A549 (cell line): ENCODE measurements around the gene SMARCAL1. TPM values are rescaled to one million over a fixed set of nuclear protein-coding genes. Genes with fewer than 3 reads are reported as not detected.

Experiments
- ATAC-seq, 2 experiments: fragments of 200-7000 bp in 1 of 2; fragments of >200 bp in 1 of 2; cut with Nextera tagmentation in 1 of 2; cut with Tn5 transposase in 1 of 2; 3 replicates each; pipeline versions ENCODE4 v1.8.0 to v1.9.1; 2018 to 2020; ENCODE audit warnings: mild to moderate bottlenecking in 1 of 2, moderate library complexity in 1 of 2
- CTCF ChIA-PET: fragments of 300-600 bp; sonication (Branson Sonifier 250); formaldehyde crosslinking; extraction: SDS; loops from one replicate; lab custom pipeline; 2021; ENCODE audit warnings: antibody characterized with exemption, inconsistent platforms; lab: Yijun Ruan, JAX
- POLR2A ChIA-PET: fragments of 350-600 bp; formaldehyde crosslinking; extraction: SDS; loops from one replicate; lab custom pipeline; 2021; ENCODE audit warnings: antibody characterized with exemption, inconsistent platforms; lab: Yijun Ruan, JAX
- DNase-seq, 2 experiments: peaks; one replicate each; pipeline versions ENCODE4 v3.0.0 to v3.0.0-alpha.2; 2011 to 2016; ENCODE audit warnings: low read depth in 1 of 2, low spot score in 1 of 2
- FAIRE-seq: peaks from 2 replicates; lab custom pipeline; 2011; peaks lifted over from hg19 to GRCh38; lab: Jason Lieb, UNC
- H3K27ac ChIP-seq, 2 experiments: fragments of >200 bp; sonication (Bioruptor Twin); formaldehyde crosslinking; 3 replicates each; pipeline ENCODE4 v1.5.1; 2016 to 2017
- H3K4me1 ChIP-seq: fragments of >200 bp; sonication (Bioruptor Twin); formaldehyde crosslinking; 3 replicates; pipeline ENCODE4 v1.6.1; 2016
- H3K4me2 ChIP-seq: fragments of >200 bp; sonication (Bioruptor Twin); formaldehyde crosslinking; 3 replicates; pipeline ENCODE4 v1.6.1; 2016
- H3K4me3 ChIP-seq: fragments of >200 bp; sonication (Bioruptor Twin); formaldehyde crosslinking; 3 replicates; pipeline ENCODE4 v1.5.1; 2016
- H3K9me3 ChIP-seq: fragments of >200 bp; sonication (Bioruptor Twin); formaldehyde crosslinking; 3 replicates; pipeline ENCODE4 v1.6.1; 2016
- CEBPB ChIP-seq, 2 experiments: fragments of >200 bp in 1 of 2; sonication (Bioruptor Twin) in 1 of 2; formaldehyde crosslinking in 1 of 2; IDR thresholded peaks; 2 replicates each; pipeline ENCODE4 v1.6.1; 2012 to 2016
- EHF ChIP-seq: fragments of 250-450 bp; sonication (Bioruptor Pico); IDR thresholded peaks from 2 replicates; pipeline ENCODE4 v1.5.0; 2020; ENCODE audit warnings: mild to moderate bottlenecking
- EHMT2 ChIP-seq: fragments of 200-600 bp; sonication (generic); IDR thresholded peaks from 2 replicates; pipeline ENCODE4 v1.6.1; 2016; ENCODE audit warnings: antibody characterized with exemption, low read depth, mild to moderate bottlenecking, moderate library complexity
- FOSL2 ChIP-seq, 2 experiments: fragments of 450-650 bp in 1 of 2; fragments of >200 bp in 1 of 2; sonication (Bioruptor Twin) in 1 of 2; formaldehyde crosslinking; IDR thresholded peaks; 2 replicates each; pipeline versions ENCODE4 v1.5.0 to v1.6.1; 2016 to 2020; ENCODE audit warnings: mild to moderate bottlenecking in 1 of 2, moderate library complexity in 1 of 2
- FOXS1 ChIP-seq: fragments of 250-450 bp; sonication (Bioruptor Pico); IDR thresholded peaks from 2 replicates; pipeline ENCODE4 v1.5.0; 2020; ENCODE audit warnings: mild to moderate bottlenecking, moderate library complexity
- HOXA7 ChIP-seq: fragments of 250-450 bp; sonication (Bioruptor Pico); IDR thresholded peaks from 2 replicates; pipeline ENCODE4 v1.5.0; 2020; ENCODE audit warnings: mild to moderate bottlenecking, moderate library complexity
- HOXB5 ChIP-seq: fragments of 250-450 bp; sonication (Bioruptor Pico); IDR thresholded peaks from 2 replicates; pipeline ENCODE4 v1.5.0; 2020; ENCODE audit warnings: mild to moderate bottlenecking, moderate library complexity
- JUN ChIP-seq, 2 experiments: fragments of >200 bp; sonication (Bioruptor Twin); formaldehyde crosslinking; IDR thresholded peaks; 2 replicates in 1 of 2; 3 replicates in 1 of 2; pipeline ENCODE4 v1.6.1; 2016 to 2017
- KDM5A ChIP-seq: fragments of 200-600 bp; sonication (generic); IDR thresholded peaks from 2 replicates; pipeline ENCODE4 v1.6.1; 2016; ENCODE audit warnings: antibody characterized with exemption, mild to moderate bottlenecking
- MAFK ChIP-seq: fragments of 450-650 bp; IDR thresholded peaks from 2 replicates; pipeline ENCODE4 v1.6.1; 2014; ENCODE audit not compliant: partially characterized antibody
- PHF8 ChIP-seq: fragments of 200-600 bp; sonication (generic); IDR thresholded peaks from 2 replicates; pipeline ENCODE4 v1.6.1; 2016; ENCODE audit warnings: low read depth, mild to moderate bottlenecking, antibody characterized with exemption, moderate library complexity, borderline replicate concordance
- POLR2A ChIP-seq: IDR thresholded peaks from 2 replicates; pipeline ENCODE4 v1.6.1; 2012; ENCODE audit warnings: mild to moderate bottlenecking, low read length
- POLR2AphosphoS2 ChIP-seq: conservative IDR thresholded peaks from 2 replicates; pipeline ENCODE4 v1.6.1; 2012; ENCODE audit warnings: low read length, improper control_type of control experiment, inconsistent platforms
- RAD21 ChIP-seq, 2 experiments: fragments of >200 bp in 1 of 2; sonication (Bioruptor Twin) in 1 of 2; formaldehyde crosslinking in 1 of 2; IDR thresholded peaks in 1 of 2; conservative IDR thresholded peaks in 1 of 2; 2 replicates in 1 of 2; 3 replicates in 1 of 2; pipeline ENCODE4 v1.6.1; 2012 to 2018; ENCODE audit warnings: inconsistent platforms in 1 of 2
- RARB ChIP-seq: fragments of 250-450 bp; sonication (Bioruptor Pico); IDR thresholded peaks from 2 replicates; pipeline ENCODE4 v1.8.0; 2021; ENCODE audit warnings: mild to moderate bottlenecking, moderate library complexity
- RCOR1 ChIP-seq: fragments of 150-350 bp; IDR thresholded peaks from 2 replicates; pipeline ENCODE4 v1.6.1; 2014; ENCODE audit warnings: antibody characterized with exemption, low read length, low read depth
- RNF2 ChIP-seq: fragments of 200-600 bp; sonication (generic); IDR thresholded peaks from 2 replicates; pipeline ENCODE4 v1.6.1; 2016; ENCODE audit warnings: low read depth, mild to moderate bottlenecking, antibody characterized with exemption, moderate library complexity, borderline replicate concordance
- TFCP2L1 ChIP-seq: fragments of 250-450 bp; sonication (Bioruptor Pico); IDR thresholded peaks from 2 replicates; pipeline ENCODE4 v1.5.0; 2021; ENCODE audit warnings: mild to moderate bottlenecking
- ZC3H11A ChIP-seq: fragments of 450-650 bp; IDR thresholded peaks from 2 replicates; pipeline ENCODE4 v1.6.1; 2014; ENCODE audit warnings: antibody characterized with exemption, mild to moderate bottlenecking
- WGBS: methylation state at CpG from one replicate; pipeline ENCODE4 v1.1.6; 2017; ENCODE audit errors: missing lambda C conversion rate; 5-methylcytosine and 5-hydroxymethylcytosine counted together
- polyA plus RNA-seq, 4 experiments: library from polyadenylated mRNA; depleted of rRNA in 3 of 4; stranded (reverse); fragments of >200 nt; fragmentation: RNase III in 1 of 4; extraction: RNeasy Plus Mini Kit Qiagen cat#74134 plus additional on column Dnase treatment in 1 of 4; gene quantifications; 2 replicates in 3 of 4; 3 replicates in 1 of 4; pipeline ENCODE4 v1.2.3, GENCODE V29; 2011 to 2017
- TF ChIP-seq, protein P1 (sequence below): fragments of >200 bp; sonication (Bioruptor Twin); formaldehyde crosslinking; IDR thresholded peaks from 3 replicates; pipeline ENCODE4 v1.6.1; 2016
- TF ChIP-seq, protein P2 (sequence below): fragments of >200 bp; sonication (Bioruptor Twin); formaldehyde crosslinking; IDR thresholded peaks from 3 replicates; pipeline ENCODE4 v1.5.1; 2016
- TF ChIP-seq, protein P3 (sequence below): IDR thresholded peaks from 2 replicates; pipeline ENCODE4 v1.6.1; 2012

The SMARCAL1 gene
- polyA plus RNA-seq, 2 of the 4 experiments (the other 2 are of a cell fraction), result 18.4 to 28.7 TPM

DNA sequence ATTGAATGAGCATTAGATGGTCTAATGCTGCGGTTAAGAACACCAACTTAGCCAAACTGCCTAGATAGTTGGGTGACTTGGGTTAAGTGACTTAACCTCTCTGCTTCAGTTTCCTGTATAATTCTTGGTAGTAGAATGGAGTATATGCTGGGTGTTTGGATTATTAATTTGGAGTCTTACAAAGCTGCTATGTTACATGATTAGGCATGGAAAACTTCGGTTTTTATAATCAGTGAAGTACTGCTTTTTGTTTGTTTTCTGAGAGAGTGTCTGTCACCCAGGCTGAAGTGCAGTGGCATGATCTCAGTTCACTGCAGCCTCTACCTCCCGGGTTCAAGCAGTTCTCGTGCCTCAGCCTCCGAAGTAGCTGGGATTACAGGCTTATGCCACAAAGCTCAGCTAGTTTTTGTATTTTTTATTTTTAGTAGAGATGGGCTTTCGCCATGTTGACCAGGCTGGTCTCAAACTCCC is 90.9 kb downstream of the SMARCAL1 start:
- Histone ChIP-seq H3K4me2 (peak overlapping the region; percentile 91; the same call in 2 of the 3 replicates), H3K27ac (0 out of 6 replicates have a peak overlapping the region, but pooled peaks of 1 of the 2 experiments have one; percentile 15), H3K4me1 (peaks cover 35% of the 10 kb centered on the region), H3K4me3 (no peak overlapping the region), H3K9me3 (no peaks in the 10 kb centered on the region)
- FAIRE-seq, result no peak
- 85% methylated on average over 6 of the region's 6 CpGs for WGBS
- no peak for DNase-seq
- POLR2A ChIA-PET, result no interaction called here
- ATAC-seq, result no peak
- CTCF ChIA-PET, result no interaction called here
- peak; percentile 7; the same call in 1 of the 2 replicates for TF ChIP-seq POLR2AphosphoS2
- TF ChIP-seq FOXS1 (CRISPR knock-in tag), result no peak
- TF ChIP-seq ZC3H11A, result no peak
- TF ChIP-seq EHF (CRISPR knock-in tag), result no peak
- TF ChIP-seq CEBPB (IDR thresholded peaks at IDR 0.05), result no peak
- TF ChIP-seq, protein P1, sequence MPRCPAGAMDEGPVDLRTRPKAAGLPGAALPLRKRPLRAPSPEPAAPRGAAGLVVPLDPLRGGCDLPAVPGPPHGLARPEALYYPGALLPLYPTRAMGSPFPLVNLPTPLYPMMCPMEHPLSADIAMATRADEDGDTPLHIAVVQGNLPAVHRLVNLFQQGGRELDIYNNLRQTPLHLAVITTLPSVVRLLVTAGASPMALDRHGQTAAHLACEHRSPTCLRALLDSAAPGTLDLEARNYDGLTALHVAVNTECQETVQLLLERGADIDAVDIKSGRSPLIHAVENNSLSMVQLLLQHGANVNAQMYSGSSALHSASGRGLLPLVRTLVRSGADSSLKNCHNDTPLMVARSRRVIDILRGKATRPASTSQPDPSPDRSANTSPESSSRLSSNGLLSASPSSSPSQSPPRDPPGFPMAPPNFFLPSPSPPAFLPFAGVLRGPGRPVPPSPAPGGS, result no peak
- no peak for TF ChIP-seq PHF8
- TF ChIP-seq, protein P2, sequence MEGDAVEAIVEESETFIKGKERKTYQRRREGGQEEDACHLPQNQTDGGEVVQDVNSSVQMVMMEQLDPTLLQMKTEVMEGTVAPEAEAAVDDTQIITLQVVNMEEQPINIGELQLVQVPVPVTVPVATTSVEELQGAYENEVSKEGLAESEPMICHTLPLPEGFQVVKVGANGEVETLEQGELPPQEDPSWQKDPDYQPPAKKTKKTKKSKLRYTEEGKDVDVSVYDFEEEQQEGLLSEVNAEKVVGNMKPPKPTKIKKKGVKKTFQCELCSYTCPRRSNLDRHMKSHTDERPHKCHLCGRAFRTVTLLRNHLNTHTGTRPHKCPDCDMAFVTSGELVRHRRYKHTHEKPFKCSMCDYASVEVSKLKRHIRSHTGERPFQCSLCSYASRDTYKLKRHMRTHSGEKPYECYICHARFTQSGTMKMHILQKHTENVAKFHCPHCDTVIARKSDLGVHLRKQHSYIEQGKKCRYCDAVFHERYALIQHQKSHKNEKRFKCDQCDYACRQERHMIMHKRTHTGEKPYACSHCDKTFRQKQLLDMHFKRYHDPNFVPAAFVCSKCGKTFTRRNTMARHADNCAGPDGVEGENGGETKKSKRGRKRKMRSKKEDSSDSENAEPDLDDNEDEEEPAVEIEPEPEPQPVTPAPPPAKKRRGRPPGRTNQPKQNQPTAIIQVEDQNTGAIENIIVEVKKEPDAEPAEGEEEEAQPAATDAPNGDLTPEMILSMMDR, result no peak
- TF ChIP-seq EHMT2, result no peak
- no peak for TF ChIP-seq MAFK
- TF ChIP-seq RNF2, result no peak
- TF ChIP-seq JUN (IDR thresholded peaks at IDR 0.05), result peak in 1 of 2 experiments; percentile 6; a peak in 1 of 5 replicates
- no peak for TF ChIP-seq KDM5A
- TF ChIP-seq RCOR1, result no peak
- 0 out of 2 replicates have a peak, but pooled peaks have one; percentile 7 for TF ChIP-seq TFCP2L1 (CRISPR knock-in tag)
- TF ChIP-seq POLR2A, result no peak

DNA sequence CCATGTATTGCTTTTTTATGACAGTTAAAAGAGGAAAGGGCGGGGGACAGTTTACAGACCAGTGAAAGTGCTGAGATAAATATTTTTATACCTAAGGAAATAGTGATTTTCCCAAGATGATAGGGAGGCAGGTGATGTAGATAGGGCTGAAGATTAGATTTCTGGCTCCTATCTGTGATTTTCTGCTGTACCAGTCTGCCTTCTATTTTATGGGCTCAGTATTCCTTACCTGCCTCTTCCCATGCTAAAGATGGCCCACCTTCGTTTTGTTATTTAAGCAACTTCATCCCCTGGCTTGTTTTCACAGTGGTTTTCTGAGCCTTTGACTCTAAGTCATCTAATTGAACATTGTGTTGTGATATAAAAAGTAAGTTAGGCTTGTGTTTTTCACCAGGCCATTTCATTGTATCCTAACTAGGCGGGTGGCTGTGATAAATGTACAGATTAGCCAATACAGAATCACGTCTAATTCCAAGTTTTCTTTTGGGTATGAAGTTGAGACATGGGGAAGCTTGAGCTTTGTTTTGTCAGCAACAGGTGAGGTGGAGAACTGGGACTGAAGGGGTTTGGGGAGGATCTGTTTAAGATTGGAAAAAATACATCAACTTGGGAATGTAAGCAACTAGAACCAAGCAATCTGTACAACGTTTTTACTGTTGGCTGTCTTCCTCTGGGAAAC is 91.6 kb downstream of the SMARCAL1 start:
- H3K4me1 ChIP-seq, result peaks cover 35% of the 10 kb centered on the region
- DNase-seq (no peak), ATAC-seq (no peak), FAIRE-seq (no peak)
- H3K4me3 ChIP-seq, result no peak overlapping the region
- ChIA-PET CTCF (interaction anchor here (0.9 kb wide), 1 partner anchor 12 kb away, joined by 3 read pairs; no protein-coding TSS in a partner anchor), POLR2A (no interaction called here)
- peak overlapping the region; percentile 21; the same call in 2 of the 3 replicates for H3K4me2 ChIP-seq
- no peaks in the 10 kb centered on the region for H3K9me3 ChIP-seq
- WGBS, result 70% methylated on average over 5 of the region's 5 CpGs
- no peak for TF ChIP-seq HOXB5 (CRISPR knock-in tag)
- no peak for TF ChIP-seq RAD21 (conservative IDR thresholded peaks at IDR 0.05 in 1 of 2, IDR thresholded peaks at IDR 0.05 in 1 of 2)
- 0 out of 2 replicates have a peak, but pooled peaks have one; percentile 25 for TF ChIP-seq TFCP2L1 (CRISPR knock-in tag)
- H3K27ac ChIP-seq, result no peak overlapping the region

DNA sequence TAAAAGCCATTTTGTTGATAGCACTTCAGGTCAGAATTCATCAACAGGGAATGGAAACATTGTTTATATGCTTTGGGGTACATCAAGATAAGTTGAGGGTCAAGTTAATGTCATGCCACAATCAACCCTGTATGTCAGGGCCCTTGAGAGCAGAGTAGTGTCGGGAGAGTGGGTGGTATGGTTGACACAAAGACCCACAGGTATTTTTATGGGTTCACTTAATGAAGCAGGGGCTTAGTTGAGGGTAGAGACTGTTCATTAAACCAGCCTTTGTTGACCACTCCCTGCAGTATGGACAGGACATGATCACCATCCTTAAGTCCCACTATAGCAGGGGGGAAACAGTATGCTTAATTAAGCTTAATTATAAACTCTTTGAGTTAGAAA is 92.1 kb downstream of the SMARCAL1 start:
- no peak overlapping the region for H3K4me2 ChIP-seq
- WGBS, result 80% methylated on average over 1 of the region's 1 CpG
- H3K27ac ChIP-seq, result no peak overlapping the region
- ChIA-PET CTCF (interaction anchor here (0.9 kb wide), 1 partner anchor 12 kb away, joined by 3 read pairs; no protein-coding TSS in a partner anchor), POLR2A (interaction anchor here (0.7 kb wide), 1 partner anchor 12 kb away, joined by 3 read pairs; no protein-coding TSS in a partner anchor)
- peaks cover 35% of the 10 kb centered on the region for H3K4me1 ChIP-seq
- no peaks in the 10 kb centered on the region for H3K9me3 ChIP-seq
- no peak overlapping the region for H3K4me3 ChIP-seq
- TF ChIP-seq HOXA7 (CRISPR knock-in tag) (peak; percentile 86), FOSL2 (IDR thresholded peaks at IDR 0.05) (no peak), FOSL2 (CRISPR knock-in tag; IDR thresholded peaks at IDR 0.05) (no peak), RARB (CRISPR knock-in tag) (peak; percentile 19; the same call in 1 of the 2 replicates), HOXB5 (CRISPR knock-in tag) (0 out of 2 replicates have a peak, but pooled peaks have one; percentile 44)
- TF ChIP-seq, protein P3, sequence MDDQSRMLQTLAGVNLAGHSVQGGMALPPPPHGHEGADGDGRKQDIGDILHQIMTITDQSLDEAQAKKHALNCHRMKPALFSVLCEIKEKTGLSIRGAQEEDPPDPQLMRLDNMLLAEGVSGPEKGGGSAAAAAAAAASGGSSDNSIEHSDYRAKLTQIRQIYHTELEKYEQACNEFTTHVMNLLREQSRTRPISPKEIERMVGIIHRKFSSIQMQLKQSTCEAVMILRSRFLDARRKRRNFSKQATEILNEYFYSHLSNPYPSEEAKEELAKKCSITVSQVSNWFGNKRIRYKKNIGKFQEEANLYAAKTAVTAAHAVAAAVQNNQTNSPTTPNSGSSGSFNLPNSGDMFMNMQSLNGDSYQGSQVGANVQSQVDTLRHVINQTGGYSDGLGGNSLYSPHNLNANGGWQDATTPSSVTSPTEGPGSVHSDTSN, result no peak
- ATAC-seq (no peak), DNase-seq (no peak), FAIRE-seq (no peak)
